Neural progenitor cell (in vitro differentiated cells): ENCODE measurements around the gene CELSR1.

ENCODE experiments used
- CTCF ChIP-seq: fragments of 200-600 bp; sonication (generic); IDR thresholded peaks from 2 replicates; pipeline ENCODE4 v1.5.1; 2017; ENCODE audit warnings: antibody characterized with exemption, mild to moderate bottlenecking
- EZH2 ChIP-seq: fragments of 200-600 bp; sonication (generic); IDR thresholded peaks from 2 replicates; pipeline ENCODE4 v1.6.1; 2017; ENCODE audit warnings: antibody characterized with exemption, mild to moderate bottlenecking, moderate library complexity
- EZH2phosphoT487 ChIP-seq: fragments of 200-600 bp; sonication (generic); IDR thresholded peaks from 2 replicates; pipeline ENCODE4 v1.6.1; 2017; ENCODE audit warnings: antibody characterized with exemption

GRCh38 chr22:46382524-46382923 lies 154.9 kb downstream of the CELSR1 start:
- TF ChIP-seq CTCF (no peak), EZH2 (no peak), EZH2phosphoT487 (no peak)
